Measurements from ENCODE around the gene MBD1. TPM values are rescaled to one million over a fixed set of nuclear protein-coding genes. Genes with fewer than 3 reads are reported as not detected.
A peak's percentile ranks its signal among the peaks of the same experiment; 100 is the strongest.

MBD1 gene
- total and polyA plus RNA-seq, 2 of the 13 experiments (the other 11 are each of a cell fraction or from before 2014, with no cell fraction given): 25.5 to 28.6 TPM

- TF ChIP-seq PRDM10 (CRISPR knock-in tag; IDR thresholded peaks at IDR 0.05; ENCODE audit: low read depth): no peak
Observed at GRCh38 chr18:50272568-50272967, 8.8 kb downstream of the MBD1 start (continued).

DNA sequence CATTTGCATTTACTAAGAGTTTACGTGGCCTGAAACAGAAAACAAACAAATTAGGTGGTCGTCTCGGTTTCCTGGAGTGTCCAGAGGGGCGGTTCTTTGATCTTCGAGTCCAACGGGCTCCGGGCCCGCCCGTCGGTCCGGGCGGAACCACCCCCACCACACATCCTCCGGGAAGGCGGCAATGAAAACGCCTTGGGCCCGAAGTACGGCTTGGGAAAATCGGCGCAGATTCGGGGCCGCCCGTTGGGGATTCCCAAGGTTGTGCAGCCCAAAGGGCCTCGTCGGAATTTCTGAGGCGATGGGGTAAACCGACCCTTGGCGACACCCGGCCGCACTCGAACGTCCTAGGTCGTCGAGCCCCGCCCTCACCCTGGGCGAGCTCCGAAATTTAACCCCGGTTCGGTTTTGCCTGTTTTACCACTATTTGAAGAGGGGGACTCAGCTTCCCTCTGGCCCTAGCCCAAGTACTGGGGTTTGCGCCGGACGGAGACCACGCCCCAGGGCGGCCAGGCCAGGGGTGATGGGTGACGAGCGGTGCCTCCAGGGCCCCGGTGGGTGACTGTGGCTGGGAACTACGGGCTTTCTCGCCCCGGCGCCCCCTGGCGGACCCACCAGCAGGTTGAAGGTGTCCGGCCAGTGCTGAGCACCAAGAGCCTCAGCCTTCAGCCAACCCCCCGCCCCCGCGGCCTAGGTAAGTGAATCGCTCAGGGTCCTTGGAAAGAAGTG, 13.1 kb downstream of the MBD1 start:
- Histone ChIP-seq H3K27me3 (ENCODE audit: control insufficient read depth in 1 of 2, insufficient read depth in 2 of 2, low read length in 2 of 2) (no peaks in the 10 kb centered on the region; a peak in 1 of 5 replicates), H3K27ac (ENCODE audit: extremely low read length, insufficient read depth, low read length) (no peak overlapping the region), H2AFZ (ENCODE audit: low read length) (no peak overlapping the region), H3K9ac (ENCODE audit: insufficient read depth, low read depth, low read length) (no peak overlapping the region), H3K9me3 (ENCODE audit: low read length) (no peaks in the 10 kb centered on the region), H3K36me3 (replicated peaks in 1 of 2; ENCODE audit: control insufficient read depth in 1 of 2, insufficient read depth in 2 of 2, low read length in 2 of 2) (peaks cover 14 to 31% of the 10 kb centered on the region in 2 experiments; a peak in 4 of 5 replicates), H3K79me2 (ENCODE audit: insufficient read depth, low read length) (no peaks in the 10 kb centered on the region), H3K4me2 (ENCODE audit: low read depth, low read length) (no peak overlapping the region), H3K4me1 (ENCODE audit: insufficient read depth, low read length) (peaks cover 13% of the 10 kb centered on the region), H3K4me3 (replicated peaks in 1 of 3; ENCODE audit: insufficient read depth in 1 of 3, low read depth in 2 of 3, low read length in 3 of 3) (no peak overlapping the region), H4K20me1 (ENCODE audit: insufficient read depth, low read length) (no peaks in the 10 kb centered on the region)
- CTCF ChIA-PET (ENCODE audit: low intra/inter-chr PET ratio, low total read pairs): interaction anchor here (1.4 kb wide), 1 partner anchor 89 kb away, joined by 4 read pairs; no protein-coding TSS in a partner anchor
- ATAC-seq (peak; percentile 51), DNase-seq (ENCODE audit: low spot score) (no peak), FAIRE-seq (no peak)
- 95% methylated on average over 38 of the region's 56 CpGs for WGBS (ENCODE audit: low lambda C conversion rate)
- in situ Hi-C loops (cut with HindIII; ENCODE audit: extremely low pct_ligation_motif_present, low pct_unique_long_range_greater_than_20kb): no loop called here
- intact Hi-C loops (cut with micrococcal nuclease; ENCODE audit: unreplicated experiment): no loop called here
- POLR2A ChIA-PET: interaction anchor here (1.7 kb wide), 1 partner anchor 13 kb away, joined by 7 read pairs; the partner anchor contains the start of gene MBD1
- no TSS peak for BruUV-seq (replicated peaks)
- TF ChIP-seq ZNF800 (CRISPR knock-in tag; IDR thresholded peaks at IDR 0.05) (no peak), ZKSCAN8 (CRISPR knock-in tag; IDR thresholded peaks at IDR 0.05; ENCODE audit: borderline replicate concordance) (no peak), RAD21 (CRISPR knock-in tag; IDR thresholded peaks at IDR 0.05) (peak; percentile 19; the same call in 1 of the 2 replicates), ATF7 (IDR thresholded peaks at IDR 0.05) (no peak), ATF7 (CRISPR knock-in tag; IDR thresholded peaks at IDR 0.05) (no peak), HOMEZ (CRISPR knock-in tag; IDR thresholded peaks at IDR 0.05; ENCODE audit: low read depth) (no peak), GABPB1 (CRISPR knock-in tag; IDR thresholded peaks at IDR 0.05) (peak; percentile 14; the same call in 1 of the 2 replicates), TBX3 (IDR thresholded peaks at IDR 0.05; ENCODE audit: borderline replicate concordance) (no peak), TSC22D2 (CRISPR knock-in tag; IDR thresholded peaks at IDR 0.05; ENCODE audit: borderline replicate concordance) (no peak)
- TF ChIP-seq, protein P1, sequence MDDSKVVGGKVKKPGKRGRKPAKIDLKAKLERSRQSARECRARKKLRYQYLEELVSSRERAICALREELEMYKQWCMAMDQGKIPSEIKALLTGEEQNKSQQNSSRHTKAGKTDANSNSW (CRISPR knock-in tag; IDR thresholded peaks at IDR 0.05; ENCODE audit: borderline replicate concordance): no peak
- TF ChIP-seq, protein P2, sequence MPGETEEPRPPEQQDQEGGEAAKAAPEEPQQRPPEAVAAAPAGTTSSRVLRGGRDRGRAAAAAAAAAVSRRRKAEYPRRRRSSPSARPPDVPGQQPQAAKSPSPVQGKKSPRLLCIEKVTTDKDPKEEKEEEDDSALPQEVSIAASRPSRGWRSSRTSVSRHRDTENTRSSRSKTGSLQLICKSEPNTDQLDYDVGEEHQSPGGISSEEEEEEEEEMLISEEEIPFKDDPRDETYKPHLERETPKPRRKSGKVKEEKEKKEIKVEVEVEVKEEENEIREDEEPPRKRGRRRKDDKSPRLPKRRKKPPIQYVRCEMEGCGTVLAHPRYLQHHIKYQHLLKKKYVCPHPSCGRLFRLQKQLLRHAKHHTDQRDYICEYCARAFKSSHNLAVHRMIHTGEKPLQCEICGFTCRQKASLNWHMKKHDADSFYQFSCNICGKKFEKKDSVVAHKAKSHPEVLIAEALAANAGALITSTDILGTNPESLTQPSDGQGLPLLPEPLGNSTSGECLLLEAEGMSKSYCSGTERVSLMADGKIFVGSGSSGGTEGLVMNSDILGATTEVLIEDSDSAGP (CRISPR knock-in tag; IDR thresholded peaks at IDR 0.05; ENCODE audit: borderline replicate concordance): 0 out of 2 replicates have a peak, but pooled peaks have one; percentile 27

Data from HepG2 (cell line).